Nucleus accumbens (tissue), 56 donors: Measurements from ENCODE around the gene OBSCN.
"Not testable (repeated sequence)": the region's sequence is repeated elsewhere in the genome, so short reads cannot be mapped to it uniquely, and the experiment has no call there.

ENCODE experiments used
- DNase-seq, 56 donors: peaks; one replicate each; lab custom pipeline; 2025; lab: John Stamatoyannopoulos, UW

Gene OBSCN

GRCh38 chr1:228256626-228257375 lies 49.0 kb downstream of the OBSCN start:
- DNase-seq: no peak

- DNase-seq: no peak
These were observed 50.6 kb downstream of the OBSCN start for GRCh38 chr1:228258486-228258885.

- no peak for DNase-seq
These were observed 51.6 kb downstream of the OBSCN start for GRCh38 chr1:228259368-228259894.

GRCh38 chr1:228259951-228260350 lies 52.1 kb downstream of the OBSCN start:
- DNase-seq: no peak

GRCh38 chr1:228261706-228262105 lies 53.9 kb downstream of the OBSCN start:
- no peak for DNase-seq

GRCh38 chr1:228262475-228262874 lies 54.6 kb downstream of the OBSCN start:
- no peak for DNase-seq

- DNase-seq: no peak
These were observed 55.8 kb downstream of the OBSCN start for GRCh38 chr1:228263636-228264035.

GRCh38 chr1:228264090-228264829 lies 56.4 kb downstream of the OBSCN start:
- no peak for DNase-seq

- DNase-seq: no peak
These were observed 57.3 kb downstream of the OBSCN start for GRCh38 chr1:228265167-228265566.

- DNase-seq: no peak
These were observed 60.4 kb downstream of the OBSCN start for GRCh38 chr1:228267962-228268880.

GRCh38 chr1:228268881-228269265 lies 61.0 kb downstream of the OBSCN start:
- no peak for DNase-seq

- DNase-seq: not testable (repeated sequence)
These were observed 61.6 kb downstream of the OBSCN start for GRCh38 chr1:228269431-228269830.

GRCh38 chr1:228270032-228270431 lies 62.2 kb downstream of the OBSCN start:
- DNase-seq: no peak

- DNase-seq: no peak
These were observed 63.9 kb downstream of the OBSCN start for GRCh38 chr1:228271701-228272251.

- DNase-seq: no peak
These were observed 64.5 kb downstream of the OBSCN start for GRCh38 chr1:228272331-228272791.

GRCh38 chr1:228272831-228273571 lies 65.2 kb downstream of the OBSCN start:
- DNase-seq: no peak

- DNase-seq: no peak
These were observed 66.0 kb downstream of the OBSCN start for GRCh38 chr1:228273720-228274451.

- no peak for DNase-seq
These were observed 66.8 kb downstream of the OBSCN start for GRCh38 chr1:228274452-228275178.

GRCh38 chr1:228275179-228275429 lies 67.3 kb downstream of the OBSCN start:
- DNase-seq: no peak
